H1 (cell line): ENCODE measurements around the gene CHD3. TPM values are rescaled to one million over a fixed set of nuclear protein-coding genes. Genes with fewer than 3 reads are reported as not detected.
A peak's percentile ranks its signal among the peaks of the same experiment; 100 is the strongest.

Experiments
- CTCF ChIA-PET: fragments of 300-600 bp; sonication (Branson Sonifier 250); formaldehyde crosslinking; loops from one replicate; lab custom pipeline; 2021; ENCODE audit not compliant: partially characterized antibody; lab: Charles Lee
- POLR2A ChIA-PET: fragments of 300-600 bp; sonication (Branson Sonifier 250); formaldehyde crosslinking; loops from one replicate; lab custom pipeline; 2021; ENCODE audit warnings: inconsistent platforms; ENCODE audit not compliant: partially characterized antibody; lab: Charles Lee
- DNase-seq, 2 experiments: peaks; one replicate each; pipeline versions ENCODE4 v3.0.0 to v3.0.0-alpha.2; 2010 to 2022; ENCODE audit warnings: low spot score in 2 of 2, low read depth in 1 of 2, mixed read lengths in 1 of 2
- FAIRE-seq: peaks from 2 replicates; lab custom pipeline; 2011; peaks lifted over from hg19 to GRCh38; lab: Jason Lieb, UNC
- H2AFZ ChIP-seq: 2 replicates; pipeline ENCODE4 v1.8.1; 2012; ENCODE audit warnings: low read length, inconsistent platforms
- H2AK5ac ChIP-seq: 2 replicates; pipeline ENCODE4 v1.6.1; 2013; ENCODE audit warnings: low read depth, low read length
- H2BK120ac ChIP-seq: replicated peaks from 2 replicates; pipeline ENCODE3; 2013; ENCODE audit warnings: low read depth, low read length, inconsistent platforms
- H2BK12ac ChIP-seq: 2 replicates; pipeline ENCODE4 v1.6.1; 2013; ENCODE audit warnings: low read depth, low read length
- H2BK15ac ChIP-seq: 2 replicates; pipeline ENCODE4 v1.6.1; 2013; ENCODE audit warnings: low read length
- H2BK20ac ChIP-seq: 2 replicates; pipeline ENCODE4 v1.6.1; 2013; ENCODE audit warnings: low read length
- H2BK5ac ChIP-seq: 2 replicates; pipeline ENCODE4 v1.6.1; 2013; ENCODE audit warnings: low read depth, low read length
- H3K14ac ChIP-seq: 2 replicates; pipeline ENCODE4 v1.6.1; 2013; ENCODE audit warnings: inconsistent platforms; ENCODE audit not compliant: insufficient read length
- H3K18ac ChIP-seq: 2 replicates; pipeline ENCODE4 v1.6.1; 2013; ENCODE audit warnings: low read length; ENCODE audit errors: extremely low read depth
- H3K23ac ChIP-seq: 2 replicates; pipeline ENCODE4 v1.6.1; 2013; ENCODE audit warnings: inconsistent platforms; ENCODE audit not compliant: insufficient read length
- H3K23me2 ChIP-seq: 2 replicates; pipeline ENCODE4 v1.6.1; 2013; ENCODE audit warnings: low read depth, low read length
- H3K27ac ChIP-seq: 2 replicates; pipeline ENCODE4 v1.6.1; 2011; ENCODE audit warnings: low read depth, low read length, inconsistent platforms
- H3K27me3 ChIP-seq, 4 experiments: replicated peaks in 1 of 4; 1 replicate in 1 of 4; 2 replicates in 3 of 4; pipeline versions ENCODE4 v1.6.1 to v1.8.1; 2011 to 2013; ENCODE audit warnings: low read length in 3 of 4, mild to moderate bottlenecking in 3 of 4, inconsistent platforms in 2 of 4, mixed read lengths in 2 of 4, moderate library complexity in 1 of 4; ENCODE audit not compliant: control insufficient read depth in 3 of 4, insufficient read depth in 3 of 4; ENCODE audit errors: extremely low read depth in 1 of 4
- H3K36me3 ChIP-seq, 4 experiments: 2 replicates each; pipeline versions ENCODE4 v1.6.1 to v1.8.1; 2011 to 2013; ENCODE audit warnings: mild to moderate bottlenecking in 4 of 4, low read length in 3 of 4, moderate library complexity in 2 of 4, control low read depth in 1 of 4, inconsistent platforms in 1 of 4; ENCODE audit not compliant: insufficient read depth in 4 of 4, control insufficient read depth in 2 of 4
- H3K4ac ChIP-seq: replicated peaks from 2 replicates; pipeline ENCODE3; 2013; ENCODE audit warnings: low read length, low read depth, mixed read lengths, inconsistent platforms; ENCODE audit not compliant: insufficient read length
- H3K4me1 ChIP-seq, 4 experiments: replicated peaks in 1 of 4; 1 replicate in 1 of 4; 2 replicates in 3 of 4; pipeline versions ENCODE4 v1.6.1 to v1.8.1; 2011 to 2013; ENCODE audit warnings: low read length in 3 of 4, inconsistent platforms in 2 of 4, mixed read lengths in 1 of 4; ENCODE audit not compliant: insufficient read depth in 4 of 4, control insufficient read depth in 3 of 4
- H3K4me2 ChIP-seq, 2 experiments: 2 replicates each; pipeline versions ENCODE4 v1.6.1 to v1.8.1; 2011 to 2013; ENCODE audit warnings: low read depth in 2 of 2, low read length in 2 of 2, control low read depth in 1 of 2, inconsistent platforms in 1 of 2, mild to moderate bottlenecking in 1 of 2; ENCODE audit not compliant: insufficient read depth in 1 of 2
- H3K4me3 ChIP-seq, 4 experiments: fragments of 200-600, 300-600 bp in 1 of 4; sonication (generic), shearing (Covaris generic), sonication (Bioruptor Twin) in 1 of 4; 2 replicates each; pipeline versions ENCODE4 v1.5.1 to v1.8.1; 2011 to 2016; ENCODE audit warnings: low read length in 4 of 4, low read depth in 3 of 4, control low read depth in 2 of 4, inconsistent platforms in 2 of 4, mild to moderate bottlenecking in 2 of 4, mixed read lengths in 1 of 4, moderate library complexity in 1 of 4; ENCODE audit not compliant: insufficient read depth in 2 of 4; ENCODE audit errors: extremely low read depth in 1 of 4
- H3K56ac ChIP-seq: replicated peaks from 2 replicates; pipeline ENCODE3; 2013; ENCODE audit warnings: low read depth, mild to moderate bottlenecking, mixed read lengths, low read length, inconsistent platforms; ENCODE audit not compliant: insufficient read length
- H3K79me1 ChIP-seq: 2 replicates; pipeline ENCODE4 v1.6.1; 2013; ENCODE audit warnings: low read depth, low read length, control low read depth
- H3K79me2 ChIP-seq, 2 experiments: 2 replicates each; pipeline versions ENCODE4 v1.6.1 to v1.8.1; 2012 to 2013; ENCODE audit warnings: low read length in 2 of 2, mild to moderate bottlenecking in 2 of 2, inconsistent platforms in 1 of 2; ENCODE audit not compliant: insufficient read depth in 2 of 2, control insufficient read depth in 1 of 2
- H3K9ac ChIP-seq, 4 experiments: replicated peaks in 1 of 4; 1 replicate in 1 of 4; 2 replicates in 3 of 4; pipeline versions ENCODE4 v1.6.1 to v1.8.1; 2011 to 2013; ENCODE audit warnings: low read depth in 3 of 4, low read length in 3 of 4, control low read depth in 2 of 4, mild to moderate bottlenecking in 2 of 4, moderate library complexity in 2 of 4, inconsistent platforms in 1 of 4; ENCODE audit errors: extremely low read depth in 1 of 4
- H3K9me3 ChIP-seq, 2 experiments: 2 replicates each; pipeline versions ENCODE4 v1.6.1 to v1.8.1; 2012 to 2013; ENCODE audit warnings: mild to moderate bottlenecking in 2 of 2, moderate library complexity in 2 of 2, control low read depth in 1 of 2, inconsistent platforms in 1 of 2, low read depth in 1 of 2, low read length in 1 of 2, mixed read lengths in 1 of 2; ENCODE audit not compliant: insufficient read depth in 2 of 2
- H4K20me1 ChIP-seq, 2 experiments: replicated peaks in 1 of 2; 2 replicates each; pipeline versions ENCODE3 to v1.8.1; 2011 to 2013; ENCODE audit warnings: inconsistent platforms in 2 of 2, low read length in 2 of 2, mild to moderate bottlenecking in 1 of 2; ENCODE audit not compliant: insufficient read depth in 2 of 2, control insufficient read depth in 1 of 2
- H4K5ac ChIP-seq: 2 replicates; pipeline ENCODE4 v1.6.1; 2013; ENCODE audit warnings: low read length, low read depth, mixed read lengths, inconsistent platforms; ENCODE audit not compliant: insufficient read length
- H4K8ac ChIP-seq: 2 replicates; pipeline ENCODE4 v1.8.0; 2013; ENCODE audit warnings: mild to moderate bottlenecking, moderate library complexity, low read length, inconsistent platforms; ENCODE audit not compliant: insufficient read depth; ENCODE audit errors: extremely low read depth
- H4K91ac ChIP-seq: replicated peaks from 2 replicates; pipeline ENCODE3; 2013; ENCODE audit warnings: low read length, mixed read lengths, inconsistent platforms; ENCODE audit not compliant: insufficient read length
- ASH2L ChIP-seq: fragments of 200-600, 300-600 bp; sonication (generic); IDR thresholded peaks from one replicate; pipeline ENCODE4 v1.7.1; 2017; ENCODE audit warnings: low read length
- CHD2 ChIP-seq: IDR thresholded peaks from 2 replicates; pipeline ENCODE4 v1.6.1; 2012; ENCODE audit warnings: low read length, improper control_type of control experiment
- FOSL1 ChIP-seq: IDR thresholded peaks from 2 replicates; pipeline ENCODE4 v1.6.1; 2011; ENCODE audit warnings: mild to moderate bottlenecking, low read depth, low read length, moderate library complexity; ENCODE audit not compliant: insufficient read depth
- JUN ChIP-seq: IDR thresholded peaks from 2 replicates; pipeline ENCODE4 v1.6.1; 2011; ENCODE audit warnings: low read depth, mild to moderate bottlenecking, improper control_type of control experiment, low read length
- NANOG ChIP-seq: IDR thresholded peaks from 2 replicates; pipeline ENCODE4 v1.6.1; 2011; ENCODE audit warnings: low read length, low read depth, mild to moderate bottlenecking, inconsistent platforms; ENCODE audit not compliant: insufficient read depth, poor library complexity, severe bottlenecking
- POLR2AphosphoS5 ChIP-seq: IDR thresholded peaks from 2 replicates; pipeline ENCODE4 v1.6.1; 2011; ENCODE audit warnings: low read depth, low read length
- RBBP5 ChIP-seq: IDR thresholded peaks from 2 replicates; pipeline ENCODE4 v1.7.1; 2012; ENCODE audit warnings: low read depth, mild to moderate bottlenecking, inconsistent platforms, low read length, moderate library complexity, borderline replicate concordance
- SP1 ChIP-seq: IDR thresholded peaks from 2 replicates; pipeline ENCODE4 v1.6.1; 2011; ENCODE audit warnings: low read depth, low read length
- SRF ChIP-seq: IDR thresholded peaks from 2 replicates; pipeline ENCODE4 v1.6.1; 2011; ENCODE audit warnings: mild to moderate bottlenecking, low read depth, low read length, moderate library complexity
- WGBS, 2 experiments: shearing (Covaris generic) in 1 of 2; methylation state at CpG; one replicate each; pipeline versions ENCODE4 v1.1.6 to v1.1.7; 2013 to 2015; ENCODE audit warnings: low lambda C conversion rate in 2 of 2, mixed read lengths in 2 of 2, inconsistent platforms in 1 of 2, low coverage in 1 of 2, missing lambda C conversion rate in 1 of 2; ENCODE audit not compliant: insufficient replicate concordance in 2 of 2, insufficient coverage in 1 of 2, insufficient read length in 1 of 2; ENCODE audit errors: extremely low coverage in 1 of 2, missing lambda C conversion rate in 1 of 2; 5-methylcytosine and 5-hydroxymethylcytosine counted together
- polyA plus RNA-seq, 7 experiments: library from polyadenylated mRNA; depleted of rRNA in 3 of 7; stranded (reverse) in 5 of 7; unstranded in 2 of 7; fragments of >200 nt in 5 of 7; fragments of 200-250 nt in 2 of 7; gene quantifications; 1 replicate in 5 of 7; 2 replicates in 1 of 7; 4 replicates in 1 of 7; pipeline versions ENCODE4 v1.2.1 to v1.2.3, GENCODE V29; 2011 to 2013; ENCODE audit warnings: missing spikeins in 2 of 7, mixed read lengths in 2 of 7
- total RNA-seq: library from RNA; stranded (reverse); fragmentation: NEBNext Ultra II Directional; extraction: Animal tissue kit (Norgen Biotek cat#: 25700); gene quantifications from 2 replicates; pipeline ENCODE4 v1.2.1, GENCODE V29; 2021
- TF ChIP-seq, protein P1 (sequence below): IDR thresholded peaks from 2 replicates; pipeline ENCODE4 v1.6.1; 2012; ENCODE audit warnings: inconsistent platforms

Gene CHD3
- total and polyA plus RNA-seq, 2 of the 8 experiments (the other 6 are each of a cell fraction or from before 2014, with no cell fraction given) = 12.3 to 12.9 TPM

DNA sequence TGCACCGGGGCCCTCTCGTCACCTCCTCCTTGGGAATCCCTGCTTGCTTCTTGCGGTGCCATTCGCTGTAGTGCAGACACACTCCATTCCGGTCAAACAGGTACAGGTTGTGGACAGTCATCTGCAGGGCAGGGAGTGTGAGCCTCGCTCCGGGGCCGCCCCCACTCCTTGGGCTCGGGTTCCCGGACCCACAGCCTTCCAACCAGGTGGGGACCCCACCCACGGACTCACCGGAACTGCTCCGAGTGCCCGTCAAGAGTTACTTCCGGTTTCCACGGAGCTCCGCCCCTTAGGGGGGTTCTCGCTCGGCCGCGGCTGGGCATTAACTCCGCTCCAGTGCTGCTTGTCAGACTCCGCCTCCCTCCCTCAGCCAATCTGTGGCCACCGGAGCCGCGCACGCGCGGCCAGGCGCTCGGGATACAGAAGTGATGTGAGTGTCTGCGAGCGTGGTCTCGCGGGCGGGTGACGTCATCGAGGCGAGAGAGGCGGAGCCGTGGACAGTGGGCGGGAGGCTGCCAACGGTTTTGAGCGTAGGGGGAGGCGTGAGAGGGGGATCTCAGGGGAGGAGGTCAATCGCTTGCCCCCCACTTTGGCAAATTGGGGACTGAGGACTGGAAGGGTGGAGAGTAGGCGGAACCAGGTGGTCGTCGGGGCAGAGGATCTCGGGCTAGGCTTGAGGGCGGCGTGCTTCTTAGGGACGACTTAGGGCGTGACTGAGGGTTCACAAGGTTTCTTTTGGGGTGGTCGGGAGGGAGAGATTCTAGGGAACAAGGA lies 43.3 kb downstream of the CHD3 start, which contains the start of the genes CNTROB and TRAPPC1:
CNTROB (plus strand) TSS at position 498 of the 774 bp plus-strand sequence. CDS start 874 bp downstream, outside the sequence.
TRAPPC1 (minus strand) TSS at position 238 of the 774 bp plus-strand sequence; CDS start at position 121, 117 bp downstream.
- POLR2A ChIA-PET = interaction anchor here (0.5 to 3.3 kb wide), 12 partner anchors 9 to 246 kb away, joined by 3 to 11 read pairs (median 4); partner anchors contain the start of genes NAA38 and RNF227
- TF ChIP-seq SRF (no peak), JUN (peak; percentile 87), POLR2AphosphoS5 (no peak; the same call in 1 of the 2 replicates), ASH2L (peak; percentile 65), RBBP5 (no peak), SP1 (0 out of 2 replicates have a peak, but pooled peaks have one; percentile 2), FOSL1 (no peak), CHD2 (peak; percentile 83), NANOG (no peak)
- TF ChIP-seq, protein P1, sequence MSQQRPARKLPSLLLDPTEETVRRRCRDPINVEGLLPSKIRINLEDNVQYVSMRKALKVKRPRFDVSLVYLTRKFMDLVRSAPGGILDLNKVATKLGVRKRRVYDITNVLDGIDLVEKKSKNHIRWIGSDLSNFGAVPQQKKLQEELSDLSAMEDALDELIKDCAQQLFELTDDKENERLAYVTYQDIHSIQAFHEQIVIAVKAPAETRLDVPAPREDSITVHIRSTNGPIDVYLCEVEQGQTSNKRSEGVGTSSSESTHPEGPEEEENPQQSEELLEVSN = peak; percentile 32; the same call in 1 of the 2 replicates

More for the DNA sequence above, 43.3 kb downstream of the CHD3 start, which contains the start of the genes CNTROB and TRAPPC1:
- Histone ChIP-seq H4K5ac (peak within 1 kb of the TSS; percentile 81), H3K23ac (no peak within 1 kb of the TSS), H3K27me3 (peaks cover 11 to 28% (median 25%) of the 10 kb centered on the region in 4 experiments), H3K56ac (peak within 1 kb of the TSS; percentile 4), H3K14ac (no peak within 1 kb of the TSS), H2AK5ac (no peak within 1 kb of the TSS), H3K9ac (peak within 1 kb of the TSS in 3 of 4 experiments; percentile 31 to 69 (median 67); a peak in 6 of 7 replicates), H2BK20ac (no peak within 1 kb of the TSS), H3K79me1 (no peaks in the 10 kb centered on the region), H3K4ac (peak within 1 kb of the TSS; percentile 64), H2BK5ac (peak within 1 kb of the TSS; percentile 84; the same call in 1 of the 2 replicates), H3K4me3 (peak within 1 kb of the TSS; percentile 80 to 95 (median 89)), H3K27ac (peak within 1 kb of the TSS; percentile 16; the same call in 1 of the 2 replicates), H2BK12ac (no peak within 1 kb of the TSS), H3K18ac (peak within 1 kb of the TSS; percentile 97), H3K36me3 (peaks cover 3 to 16% (median 7%) of the 10 kb centered on the region in 4 experiments; a peak in 4 of 8 replicates), H2BK15ac (no peak within 1 kb of the TSS), H3K4me1 (peaks cover 0 to 5% (median 3%) of the 10 kb centered on the region in 4 experiments; a peak in 4 of 7 replicates), H4K8ac (no peak within 1 kb of the TSS), H2AFZ (peak within 1 kb of the TSS; percentile 93), H3K4me2 (peak within 1 kb of the TSS; percentile 96 to 98), H3K9me3 (no peaks in the 10 kb centered on the region), H3K79me2 (0 out of 4 replicates have a peak, but pooled peaks cover 0 to 4% of the 10 kb centered on the region in 2 experiments), H4K20me1 (peaks cover 0 to 5% of the 10 kb centered on the region in 2 experiments), H2BK120ac (no peak within 1 kb of the TSS), H3K23me2 (peaks cover 15% of the 10 kb centered on the region), H4K91ac (peak within 1 kb of the TSS; percentile 48)
- FAIRE-seq (no peak), DNase-seq (peak; percentile 90 to 98)
- CTCF ChIA-PET = interaction anchor here (0.6 to 5.7 kb wide), 25 partner anchors 9 to 253 kb away, joined by 3 to 33 read pairs (median 4); no protein-coding TSS in a partner anchor
- 2% methylated on average over 42 of the region's 55 CpGs; no CpG with 5 or more reads in 1 of the 2 experiments for WGBS, 2 experiments
